ENCODE measurements around the gene SYT14.

SYT14 gene

DNA sequence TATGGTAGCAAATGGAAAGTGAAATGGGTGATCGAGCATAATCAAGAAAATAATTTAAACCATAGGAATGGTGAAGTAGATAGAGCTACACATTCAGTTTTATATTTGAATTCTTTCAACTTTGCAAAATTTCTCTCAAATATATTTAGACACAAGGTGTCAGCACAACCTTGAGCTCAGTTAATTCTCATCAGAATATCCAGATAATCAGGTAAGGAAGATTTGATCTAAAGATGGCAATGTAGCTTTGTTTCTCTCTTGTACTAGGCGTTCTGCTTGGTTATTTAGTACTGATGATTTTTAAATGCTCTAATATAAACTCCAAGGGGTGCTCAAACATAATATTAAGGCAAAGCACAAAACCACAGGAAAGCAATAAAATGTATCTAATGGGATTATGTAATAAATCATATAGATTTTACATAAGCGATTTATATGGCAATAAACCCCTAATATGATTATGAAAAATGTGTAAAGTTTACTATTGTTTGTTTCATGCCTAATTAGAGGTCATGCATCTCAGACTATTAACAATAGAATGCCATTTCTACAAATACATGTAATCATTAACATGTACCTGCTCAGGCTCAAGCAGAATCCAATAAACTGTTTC lies 262.2 kb downstream of the SYT14 start:
- DNase-seq (ENCODE audit: low read depth, low spot score), result no peak

DNA sequence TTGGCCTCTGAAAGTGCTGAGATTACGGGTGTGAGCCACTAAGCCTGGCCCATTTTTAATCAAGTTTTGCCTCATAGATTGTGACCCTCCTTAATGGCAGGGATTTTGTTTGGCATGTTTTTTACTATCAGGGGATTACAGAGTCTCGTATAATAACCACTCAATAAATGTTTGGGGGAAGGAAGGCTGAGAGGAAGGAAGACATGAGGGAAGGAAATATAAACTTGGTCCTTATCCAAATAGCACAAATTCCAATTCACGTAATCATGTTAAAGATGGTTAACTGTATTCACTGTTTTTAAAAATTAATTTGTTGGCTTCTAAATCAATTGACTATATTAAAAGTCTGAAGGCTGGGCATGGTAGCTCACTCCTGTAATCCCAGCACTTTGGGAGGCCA lies 263.7 kb downstream of the SYT14 start:
- DNase-seq (ENCODE audit: low read depth, low spot score), result no peak

DNA sequence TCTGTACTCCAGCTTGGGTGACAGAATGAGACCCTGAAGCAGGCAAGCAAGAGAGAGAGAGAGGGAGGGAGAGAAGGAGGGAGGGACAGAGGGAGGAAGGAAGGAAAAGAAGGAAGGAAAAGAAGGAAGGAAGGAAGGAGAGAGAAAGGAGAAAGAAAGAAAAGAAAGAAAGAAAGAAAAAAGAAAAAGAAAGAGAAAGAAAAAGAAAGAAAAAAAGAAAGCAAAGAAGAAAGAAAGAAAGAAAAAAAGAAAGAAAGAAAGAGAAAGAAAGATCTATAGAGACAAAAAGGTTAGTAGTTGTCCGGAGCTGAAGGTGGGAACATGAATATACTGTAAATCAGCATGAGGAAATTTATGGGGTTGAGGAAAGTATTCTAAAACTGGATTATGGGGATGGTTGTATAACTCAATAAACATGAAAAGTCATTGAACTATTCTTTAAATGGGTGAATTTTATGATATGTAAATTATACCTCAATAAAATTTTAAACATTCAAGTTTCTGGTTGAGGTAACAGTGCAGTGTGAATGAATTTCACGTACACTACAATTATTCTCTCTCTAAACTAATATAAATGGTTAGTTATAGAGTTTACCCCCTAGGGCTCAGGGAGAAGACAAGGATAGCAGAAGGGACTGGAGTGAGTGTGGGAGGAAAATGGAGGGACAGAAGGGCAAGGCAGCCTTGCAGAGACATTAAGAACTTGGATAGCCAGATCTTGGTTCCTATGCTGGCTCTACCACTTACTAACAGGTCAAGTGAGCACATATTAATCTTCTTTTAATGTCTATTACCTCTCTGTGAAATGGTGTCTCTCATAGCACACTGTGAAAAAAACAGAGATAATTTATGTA lies 269.8 kb downstream of the SYT14 start:
- no peak for DNase-seq (ENCODE audit: low read depth, low spot score)

DNA sequence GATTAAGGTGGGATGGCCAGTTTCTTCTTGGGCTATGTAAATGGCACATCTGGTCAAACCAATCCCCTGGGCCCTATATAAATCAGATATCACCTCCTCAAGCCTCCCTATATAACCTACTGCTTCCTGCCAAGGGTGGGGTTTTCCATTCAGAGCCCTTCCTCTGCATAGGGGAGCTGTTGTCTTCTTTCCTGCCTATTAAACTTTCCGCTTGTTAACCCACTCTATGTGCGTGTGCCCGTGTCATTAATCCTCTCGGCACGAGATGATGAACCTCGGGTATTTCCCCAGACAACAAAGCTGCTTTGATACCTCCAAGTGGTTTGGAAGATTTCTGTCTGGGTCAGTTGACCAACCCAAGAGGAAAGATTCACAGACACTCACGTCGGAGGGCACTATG lies 275.3 kb downstream of the SYT14 start:
- DNase-seq (ENCODE audit: low read depth, low spot score), result no peak

GRCh38 chr1:210214573-210215409 lies 276.8 kb downstream of the SYT14 start:
- no peak for DNase-seq (ENCODE audit: low read depth, low spot score)

- no peak for DNase-seq (ENCODE audit: low read depth, low spot score)
Observed at GRCh38 chr1:210217482-210217881, 279.5 kb downstream of the SYT14 start.

GRCh38 chr1:210218047-210218446 lies 280.0 kb downstream of the SYT14 start:
- DNase-seq (ENCODE audit: low read depth, low spot score), result no peak

Measured in brain pericyte (primary cell).